Prostate gland (tissue), 2 donors: ENCODE data around the gene FOXN1.

Experiments
- CTCF ChIP-seq, 4 experiments: fragments of 200-600 bp in 2 of 4; fragments of 450-650 bp in 2 of 4; sonication (generic) in 2 of 4; IDR thresholded peaks; 1 replicate in 3 of 4; 2 replicates in 1 of 4; pipeline ENCODE4 v1.5.1; 2016 to 2019; ENCODE audit warnings: antibody characterized with exemption in 4 of 4, mild to moderate bottlenecking in 2 of 4, moderate library complexity in 2 of 4
- POLR2AphosphoS5 ChIP-seq: sonication (generic); formaldehyde crosslinking; IDR thresholded peaks from one replicate; pipeline ENCODE4 v1.6.1; 2017; ENCODE audit warnings: antibody characterized with exemption

- no peak for TF ChIP-seq CTCF (IDR thresholded peaks at IDR 0.05)
- no peak for TF ChIP-seq POLR2AphosphoS5
Observed at GRCh38 chr17:28476076-28476865, 29.9 kb upstream of the FOXN1 start.
